HL-60 (cell line): Measurements from ENCODE around the gene CAPZA1.

Source experiments
- DNase-seq, 2 experiments: peaks; one replicate each; pipeline ENCODE4 v3.0.0-alpha.2; 2010 to 2020; ENCODE audit warnings: low read depth in 1 of 2, low spot score in 1 of 2
- H3K27ac ChIP-seq: fragments of 250-450 bp; sonication (Bioruptor Pico); replicated peaks from 2 replicates; pipeline ENCODE4 v1.5.1; 2020; ENCODE audit warnings: mild to moderate bottlenecking, moderate library complexity
- H3K27me3 ChIP-seq: fragments of 250-450 bp; sonication (Bioruptor Pico); 2 replicates; pipeline ENCODE4 v1.5.1; 2021; ENCODE audit warnings: mild to moderate bottlenecking, moderate library complexity; ENCODE audit not compliant: insufficient read depth, poor library complexity, severe bottlenecking
- H3K4me3 ChIP-seq: replicated peaks from 2 replicates; pipeline ENCODE4 v1.5.1; 2011; ENCODE audit warnings: mild to moderate bottlenecking, control low read depth, low read length; ENCODE audit not compliant: insufficient read depth
- CTCF ChIP-seq: IDR thresholded peaks from one replicate; pipeline ENCODE4 v1.5.1; 2011; ENCODE audit warnings: low read length, control low read depth, inconsistent platforms; ENCODE audit not compliant: insufficient read depth
- GABPA ChIP-seq: IDR thresholded peaks from 2 replicates; pipeline ENCODE4 v1.6.1; 2012; ENCODE audit warnings: low read depth
- POLR2AphosphoS5 ChIP-seq: IDR thresholded peaks from 2 replicates; pipeline ENCODE4 v1.6.1; 2012; ENCODE audit warnings: low read depth
- REST ChIP-seq: IDR thresholded peaks from 2 replicates; pipeline ENCODE4 v1.6.1; 2012; ENCODE audit warnings: low read depth; ENCODE audit not compliant: insufficient replicate concordance
- SPI1 ChIP-seq: IDR thresholded peaks from 2 replicates; pipeline ENCODE4 v1.6.1; 2012; ENCODE audit warnings: low read depth, mild to moderate bottlenecking, borderline replicate concordance

CAPZA1 gene

GRCh38 chr1:112634367-112634766 lies 14.7 kb downstream of the CAPZA1 start:
- no peak overlapping the region for H3K27ac ChIP-seq
- no peaks in the 10 kb centered on the region for H3K27me3 ChIP-seq
- TF ChIP-seq POLR2AphosphoS5 (no peak), REST (no peak), SPI1 (no peak), GABPA (no peak), CTCF (no peak)
- DNase-seq = no peak
- H3K4me3 ChIP-seq = no peak overlapping the region

- DNase-seq = no peak
- H3K27me3 ChIP-seq = no peaks in the 10 kb centered on the region
- TF ChIP-seq GABPA = no peak
- H3K4me3 ChIP-seq = no peak overlapping the region
- H3K27ac ChIP-seq = no peak overlapping the region
These were observed 16.4 kb downstream of the CAPZA1 start for GRCh38 chr1:112636056-112636455.

- Histone ChIP-seq H3K4me3 (no peak overlapping the region), H3K27ac (no peak overlapping the region), H3K27me3 (no peaks in the 10 kb centered on the region)
- no peak for TF ChIP-seq POLR2AphosphoS5
- no peak for TF ChIP-seq GABPA
- no peak for TF ChIP-seq CTCF
- TF ChIP-seq SPI1 = no peak
- no peak for TF ChIP-seq REST
- no peak for DNase-seq
These were observed 17.1 kb downstream of the CAPZA1 start for GRCh38 chr1:112636597-112637253.

GRCh38 chr1:112637254-112638109 lies 17.9 kb downstream of the CAPZA1 start:
- Histone ChIP-seq H3K4me3 (no peak overlapping the region), H3K27ac (no peak overlapping the region), H3K27me3 (no peaks in the 10 kb centered on the region)
- no peak for TF ChIP-seq POLR2AphosphoS5
- TF ChIP-seq SPI1 = no peak
- TF ChIP-seq CTCF = no peak
- TF ChIP-seq REST = no peak
- TF ChIP-seq GABPA = no peak
- DNase-seq = no peak
